ENCODE measurements around the gene FURIN.

The FURIN gene

GRCh38 chr15:90889736-90890456 is 21.5 kb downstream of the FURIN start:
- H3K4me3 ChIP-seq (replicated peaks; ENCODE audit: low read depth, low read length), result no peak overlapping the region
- TF ChIP-seq, protein P1, sequence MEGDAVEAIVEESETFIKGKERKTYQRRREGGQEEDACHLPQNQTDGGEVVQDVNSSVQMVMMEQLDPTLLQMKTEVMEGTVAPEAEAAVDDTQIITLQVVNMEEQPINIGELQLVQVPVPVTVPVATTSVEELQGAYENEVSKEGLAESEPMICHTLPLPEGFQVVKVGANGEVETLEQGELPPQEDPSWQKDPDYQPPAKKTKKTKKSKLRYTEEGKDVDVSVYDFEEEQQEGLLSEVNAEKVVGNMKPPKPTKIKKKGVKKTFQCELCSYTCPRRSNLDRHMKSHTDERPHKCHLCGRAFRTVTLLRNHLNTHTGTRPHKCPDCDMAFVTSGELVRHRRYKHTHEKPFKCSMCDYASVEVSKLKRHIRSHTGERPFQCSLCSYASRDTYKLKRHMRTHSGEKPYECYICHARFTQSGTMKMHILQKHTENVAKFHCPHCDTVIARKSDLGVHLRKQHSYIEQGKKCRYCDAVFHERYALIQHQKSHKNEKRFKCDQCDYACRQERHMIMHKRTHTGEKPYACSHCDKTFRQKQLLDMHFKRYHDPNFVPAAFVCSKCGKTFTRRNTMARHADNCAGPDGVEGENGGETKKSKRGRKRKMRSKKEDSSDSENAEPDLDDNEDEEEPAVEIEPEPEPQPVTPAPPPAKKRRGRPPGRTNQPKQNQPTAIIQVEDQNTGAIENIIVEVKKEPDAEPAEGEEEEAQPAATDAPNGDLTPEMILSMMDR (IDR thresholded peaks at IDR 0.05; ENCODE audit: low read depth, low read length, missing control alignments), result no peak
- DNase-seq (ENCODE audit: extremely low read depth, low read depth), result no peak

DNA sequence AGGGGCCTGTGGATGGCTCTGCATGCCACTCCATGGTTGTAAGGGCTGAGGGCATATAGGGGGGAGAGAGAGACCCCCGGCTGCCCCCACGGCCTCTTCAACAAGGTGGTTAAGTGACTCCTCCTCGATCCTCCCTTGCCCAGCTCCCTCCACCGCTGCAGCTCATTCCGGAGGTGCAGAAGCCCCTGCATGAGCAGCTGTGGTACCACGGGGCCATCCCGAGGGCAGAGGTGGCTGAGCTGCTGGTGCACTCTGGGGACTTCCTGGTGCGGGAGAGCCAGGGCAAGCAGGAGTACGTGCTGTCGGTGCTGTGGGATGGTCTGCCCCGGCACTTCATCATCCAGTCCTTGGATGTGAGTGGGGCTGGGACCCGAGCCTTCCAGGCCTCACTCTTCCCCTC is 22.5 kb downstream of the FURIN start:
- TF ChIP-seq, protein P1 (IDR thresholded peaks at IDR 0.05; ENCODE audit: low read depth, low read length, missing control alignments), result no peak
- DNase-seq (ENCODE audit: extremely low read depth, low read depth), result no peak
- H3K4me3 ChIP-seq (replicated peaks; ENCODE audit: low read depth, low read length), result no peak overlapping the region

DNA sequence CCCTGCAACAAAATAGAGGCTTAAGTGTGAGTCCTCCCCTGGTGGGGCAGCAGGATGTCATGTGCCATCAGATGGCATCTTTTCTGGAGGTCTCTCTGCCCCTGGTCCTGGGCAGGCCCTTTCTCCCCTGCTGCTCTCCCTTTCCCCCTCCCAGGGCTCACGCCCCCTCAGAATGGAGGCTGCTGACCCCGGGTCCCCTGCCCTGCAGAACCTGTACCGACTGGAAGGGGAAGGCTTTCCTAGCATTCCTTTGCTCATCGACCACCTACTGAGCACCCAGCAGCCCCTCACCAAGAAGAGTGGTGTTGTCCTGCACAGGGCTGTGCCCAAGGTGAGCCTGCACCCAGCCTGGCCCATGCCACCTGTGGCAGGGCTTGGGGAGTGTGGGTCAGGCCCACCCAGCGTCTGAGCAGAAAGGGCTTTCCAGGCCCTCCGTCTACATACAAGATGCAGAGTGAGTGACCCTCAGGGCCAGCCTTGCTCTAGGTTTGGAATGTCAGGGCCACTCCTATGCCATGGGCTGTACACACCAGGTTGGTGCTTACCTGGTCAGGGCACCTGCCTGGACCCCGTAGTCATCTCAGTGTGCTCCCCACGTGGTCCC is 23.1 kb downstream of the FURIN start:
- TF ChIP-seq, protein P1 (IDR thresholded peaks at IDR 0.05; ENCODE audit: low read depth, low read length, missing control alignments), result no peak
- H3K4me3 ChIP-seq (replicated peaks; ENCODE audit: low read depth, low read length), result no peak overlapping the region
- DNase-seq (ENCODE audit: extremely low read depth, low read depth), result no peak

- no peak for DNase-seq (ENCODE audit: extremely low read depth, low read depth)
- TF ChIP-seq, protein P1 (IDR thresholded peaks at IDR 0.05; ENCODE audit: low read depth, low read length, missing control alignments), result no peak
- H3K4me3 ChIP-seq (replicated peaks; ENCODE audit: low read depth, low read length), result no peak overlapping the region
Measured at GRCh38 chr15:90892023-90892422, 23.6 kb downstream of the FURIN start.

DNA sequence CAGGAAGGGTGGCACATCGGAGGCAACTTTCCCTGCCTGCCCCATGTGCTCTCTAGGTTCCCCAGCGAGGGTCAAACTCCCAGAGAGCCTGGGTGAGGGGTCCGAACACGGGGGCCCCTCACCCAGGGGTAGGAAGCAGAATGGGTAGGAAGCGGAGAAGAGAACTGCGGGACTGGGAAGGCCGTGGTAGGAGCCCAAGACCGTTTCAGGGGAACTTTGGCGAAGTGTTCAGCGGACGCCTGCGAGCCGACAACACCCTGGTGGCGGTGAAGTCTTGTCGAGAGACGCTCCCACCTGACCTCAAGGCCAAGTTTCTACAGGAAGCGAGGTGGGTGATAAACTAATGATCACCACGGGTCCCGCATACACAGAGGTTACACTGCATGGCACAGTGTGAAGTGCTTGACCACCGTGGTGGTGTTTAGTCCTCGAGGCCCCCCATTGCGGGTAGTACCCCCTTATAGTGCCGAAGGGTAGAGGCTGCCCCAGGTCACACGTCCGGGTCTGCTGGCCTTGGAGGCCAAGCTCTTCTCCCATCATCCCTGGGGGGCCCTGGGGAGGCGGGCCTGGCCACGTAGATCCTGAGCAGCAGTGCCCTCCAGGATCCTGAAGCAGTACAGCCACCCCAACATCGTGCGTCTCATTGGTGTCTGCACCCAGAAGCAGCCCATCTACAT is 24.2 kb downstream of the FURIN start:
- TF ChIP-seq, protein P1 (IDR thresholded peaks at IDR 0.05; ENCODE audit: low read depth, low read length, missing control alignments), result no peak
- DNase-seq (ENCODE audit: extremely low read depth, low read depth), result no peak
- no peak overlapping the region for H3K4me3 ChIP-seq (replicated peaks; ENCODE audit: low read depth, low read length)

DNA sequence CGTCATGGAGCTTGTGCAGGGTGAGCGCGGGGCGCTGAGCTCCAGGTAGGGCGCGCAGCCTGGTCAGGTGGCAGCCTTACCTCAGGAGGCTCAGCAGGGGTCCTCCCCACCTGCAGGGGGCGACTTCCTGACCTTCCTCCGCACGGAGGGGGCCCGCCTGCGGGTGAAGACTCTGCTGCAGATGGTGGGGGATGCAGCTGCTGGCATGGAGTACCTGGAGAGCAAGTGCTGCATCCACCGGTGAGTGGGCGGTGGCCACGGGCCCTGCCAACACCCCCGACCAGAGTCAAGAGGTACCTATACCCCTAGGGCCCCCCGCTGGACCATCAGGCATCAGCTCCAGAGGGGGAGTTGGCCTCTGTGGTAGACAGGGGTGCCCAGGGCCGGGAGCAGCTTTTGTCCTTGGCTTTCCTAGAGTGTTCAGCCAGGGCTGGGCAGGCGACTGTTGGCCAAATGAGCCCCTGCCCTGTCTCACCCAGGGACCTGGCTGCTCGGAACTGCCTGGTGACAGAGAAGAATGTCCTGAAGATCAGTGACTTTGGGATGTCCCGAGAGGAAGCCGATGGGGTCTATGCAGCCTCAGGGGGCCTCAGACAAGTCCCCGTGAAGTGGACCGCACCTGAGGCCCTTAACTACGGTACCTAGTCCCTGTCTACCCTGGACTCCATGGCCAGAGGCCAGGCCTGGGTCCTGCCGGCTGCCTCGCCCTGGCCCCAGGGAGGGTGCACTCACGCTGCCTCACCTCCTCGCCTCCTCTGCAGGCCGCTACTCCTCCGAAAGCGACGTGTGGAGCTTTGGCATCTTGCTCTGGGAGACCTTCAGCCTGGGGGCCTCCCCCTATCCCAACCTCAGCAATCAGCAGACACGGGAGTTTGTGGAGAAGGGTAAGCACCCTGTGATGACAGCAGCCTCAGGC is 25.0 kb downstream of the FURIN start:
- no peak for DNase-seq (ENCODE audit: extremely low read depth, low read depth)
- TF ChIP-seq, protein P1 (IDR thresholded peaks at IDR 0.05; ENCODE audit: low read depth, low read length, missing control alignments), result peak; percentile 20
- no peak overlapping the region for H3K4me3 ChIP-seq (replicated peaks; ENCODE audit: low read depth, low read length)
